Measurements from ENCODE around the gene MYRIP.
"Not testable (repeated sequence)": the region's sequence is repeated elsewhere in the genome, so short reads cannot be mapped to it uniquely, and the experiment has no call there.

MYRIP gene

DNA sequence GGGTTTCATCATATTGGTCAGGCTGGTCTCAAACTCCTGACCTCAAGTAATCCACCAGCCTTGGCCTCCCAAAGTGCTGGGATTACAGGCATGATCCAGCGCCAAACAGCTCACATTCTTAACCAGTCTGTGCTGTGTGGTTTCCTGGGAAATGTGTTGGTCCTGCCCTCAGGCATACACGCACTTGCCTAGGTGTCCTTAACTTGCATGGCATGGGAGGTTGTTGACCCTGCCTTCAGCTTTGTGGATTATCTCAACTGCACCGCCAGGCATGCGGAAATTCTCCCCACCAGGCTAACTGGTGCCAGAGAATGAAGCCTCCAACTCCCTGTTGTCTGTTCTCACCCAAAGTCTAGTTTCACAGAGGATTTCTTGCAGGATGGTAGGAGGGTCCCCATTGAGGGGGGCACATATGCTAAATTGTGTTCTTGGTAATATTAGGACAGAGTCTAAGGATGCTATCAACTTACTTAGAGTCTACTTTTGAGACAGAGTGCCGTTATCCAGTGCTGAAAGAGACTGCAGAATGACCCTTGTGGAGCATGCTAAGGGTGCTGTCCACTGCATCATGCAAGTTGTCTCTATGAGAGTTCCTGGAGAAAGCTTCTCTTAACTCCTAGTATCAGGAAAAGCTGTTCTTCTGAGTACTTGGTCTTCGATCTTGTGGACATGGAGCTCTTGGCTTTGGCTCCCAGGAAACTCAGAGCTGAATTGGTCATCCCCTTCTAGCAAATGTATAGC is 438.5 kb downstream of the MYRIP start:
- no peak for DNase-seq

DNA sequence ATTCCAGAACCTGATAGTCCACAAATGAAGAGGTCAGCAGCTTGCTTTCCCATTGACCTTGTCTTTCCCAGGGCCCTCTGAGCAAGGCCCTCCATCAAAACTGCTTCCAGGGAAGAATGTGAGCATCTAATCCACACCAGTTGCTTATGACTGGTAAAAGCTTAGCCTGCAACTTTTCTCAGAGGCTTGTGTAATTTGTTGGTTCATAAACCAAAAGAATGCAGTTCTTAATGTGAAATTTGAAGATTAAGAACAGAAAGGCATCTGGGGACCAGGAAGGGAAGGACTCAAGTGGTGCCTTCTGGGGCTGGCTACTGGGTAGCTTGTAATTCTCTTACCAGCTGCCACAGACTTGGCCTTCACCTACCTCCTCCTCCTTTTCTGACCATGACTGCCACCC is 439.2 kb downstream of the MYRIP start:
- DNase-seq, result no peak

DNA sequence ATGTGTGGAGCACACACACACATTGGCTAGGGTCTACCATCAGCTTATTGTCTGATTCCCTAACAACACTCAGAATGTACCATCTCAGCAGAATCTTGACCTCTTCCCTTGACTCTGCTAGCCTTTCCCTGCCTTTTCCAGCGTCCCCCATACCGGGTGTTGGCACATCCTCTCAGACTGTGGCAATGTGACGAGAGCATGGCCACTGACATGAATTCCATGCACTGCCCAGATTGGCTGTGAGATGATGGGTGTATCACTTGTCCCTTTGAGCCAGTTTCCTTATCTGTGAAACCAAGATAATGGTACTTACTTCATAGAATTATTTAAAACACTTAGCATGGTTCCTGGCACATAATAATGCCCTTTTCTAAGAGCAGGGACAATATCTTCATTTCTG is 439.8 kb downstream of the MYRIP start:
- no peak for DNase-seq

DNA sequence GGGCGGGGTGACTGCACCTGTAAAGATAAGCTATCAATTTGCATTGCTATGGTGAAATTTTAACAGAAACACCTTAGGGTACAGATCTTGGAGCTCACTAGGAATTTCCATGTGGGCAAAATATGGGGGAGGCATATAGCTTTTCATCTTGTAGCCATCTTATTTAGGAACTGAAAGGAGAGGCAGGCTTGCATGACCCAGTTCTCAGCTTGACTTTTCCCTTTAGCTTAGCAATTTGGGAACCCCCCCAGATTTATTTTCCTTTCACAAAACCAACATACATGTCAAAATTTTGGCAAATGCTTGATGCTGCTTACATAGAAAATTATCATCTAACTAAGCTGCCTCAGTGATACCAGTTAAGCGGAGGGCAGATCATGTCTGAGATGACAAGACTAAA is 445.1 kb downstream of the MYRIP start:
- no peak for DNase-seq

DNA sequence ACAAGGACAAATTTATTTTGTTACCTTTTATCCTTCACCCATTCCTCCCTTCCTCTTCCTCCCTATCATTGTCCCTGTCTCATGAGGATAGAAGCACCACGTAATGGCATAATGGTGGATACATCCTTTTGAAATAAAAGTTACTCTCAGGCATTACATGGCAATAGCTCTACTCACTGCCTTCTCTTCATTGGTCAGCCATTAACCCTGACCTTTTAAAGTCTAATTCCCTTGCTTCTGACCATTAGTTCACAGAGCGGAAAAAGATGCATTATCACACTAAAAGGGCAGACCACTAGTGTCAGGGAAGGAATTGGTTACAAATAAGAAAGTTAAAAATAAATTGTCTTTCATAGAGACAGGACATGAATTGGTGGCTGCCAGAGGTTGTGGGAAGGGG is 445.5 kb downstream of the MYRIP start:
- no peak for DNase-seq

DNA sequence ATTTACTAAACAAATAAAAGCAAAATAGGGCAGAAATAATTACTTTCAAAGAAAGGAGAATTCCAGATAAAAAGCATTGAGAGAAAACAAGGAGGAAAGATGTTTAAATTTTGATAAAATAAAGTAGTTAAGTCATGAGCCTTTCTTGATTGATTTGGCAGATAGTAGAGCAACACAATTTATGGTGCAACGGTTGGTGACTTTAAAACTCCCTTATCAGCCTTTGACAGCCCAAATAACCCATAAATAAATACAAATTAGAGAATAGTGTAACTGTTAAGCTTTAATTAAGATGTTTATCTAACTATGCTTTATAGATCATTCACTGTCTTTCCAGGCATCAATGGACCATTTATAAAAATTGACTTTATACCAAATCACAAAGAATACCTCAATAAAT is 446.1 kb downstream of the MYRIP start:
- DNase-seq, result no peak

DNA sequence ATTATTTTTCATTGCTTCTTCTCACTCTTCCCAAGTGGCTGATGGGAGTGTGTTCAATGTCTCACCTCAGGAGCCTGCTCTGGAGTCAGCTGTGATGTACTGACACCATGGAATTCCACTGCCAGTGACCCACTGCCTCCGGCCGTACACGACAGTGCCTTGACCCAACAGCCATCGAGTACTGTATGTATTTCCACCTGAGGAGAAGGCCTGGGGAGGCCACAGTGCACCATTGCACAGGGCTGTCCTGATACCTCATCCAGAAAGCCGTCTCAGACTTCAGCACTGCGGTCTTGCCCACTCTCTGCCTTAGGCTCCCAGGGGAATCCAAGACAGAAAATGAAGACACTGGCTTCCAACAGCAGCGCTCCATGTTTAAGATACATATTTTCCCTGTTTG is 448.7 kb downstream of the MYRIP start:
- no peak for DNase-seq

DNA sequence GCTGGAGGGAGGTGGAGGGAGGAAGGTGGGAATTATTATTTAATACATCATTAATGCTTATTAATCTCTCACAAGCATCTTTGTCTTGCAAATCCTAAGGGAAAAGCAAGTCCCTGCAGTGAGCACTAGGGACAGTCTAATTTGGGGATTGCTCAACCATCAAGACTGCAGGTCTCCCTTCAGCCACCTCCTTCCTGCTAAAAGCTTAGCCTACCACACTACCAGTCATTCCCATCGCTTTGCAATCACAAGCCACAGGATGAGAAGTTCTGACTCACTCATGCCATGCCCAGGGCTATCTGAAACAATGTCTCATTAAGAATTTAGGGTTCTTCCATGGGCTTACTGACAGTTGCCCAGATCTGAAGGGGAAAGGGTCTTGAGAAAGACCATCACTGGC is 449.1 kb downstream of the MYRIP start:
- DNase-seq, result no peak

DNA sequence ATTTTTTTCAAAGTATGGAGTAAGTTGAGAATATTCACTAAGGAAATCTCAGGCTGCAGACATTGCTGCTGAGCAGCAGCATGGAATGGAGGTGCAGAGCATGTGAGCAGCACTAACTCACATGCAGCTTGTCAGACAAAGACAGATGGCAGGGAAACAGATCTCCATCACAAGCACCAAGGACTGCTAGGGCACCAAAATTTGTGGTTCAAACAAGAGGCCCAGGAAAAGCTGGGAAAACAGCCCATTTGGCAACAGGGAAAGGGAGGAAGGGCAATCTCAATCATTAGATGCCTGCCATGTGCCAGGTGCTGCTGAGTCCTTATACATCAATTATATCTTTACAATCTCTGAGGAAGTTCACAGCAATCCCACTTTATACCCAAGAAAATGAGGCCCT is 452.9 kb downstream of the MYRIP start:
- no peak for DNase-seq

DNA sequence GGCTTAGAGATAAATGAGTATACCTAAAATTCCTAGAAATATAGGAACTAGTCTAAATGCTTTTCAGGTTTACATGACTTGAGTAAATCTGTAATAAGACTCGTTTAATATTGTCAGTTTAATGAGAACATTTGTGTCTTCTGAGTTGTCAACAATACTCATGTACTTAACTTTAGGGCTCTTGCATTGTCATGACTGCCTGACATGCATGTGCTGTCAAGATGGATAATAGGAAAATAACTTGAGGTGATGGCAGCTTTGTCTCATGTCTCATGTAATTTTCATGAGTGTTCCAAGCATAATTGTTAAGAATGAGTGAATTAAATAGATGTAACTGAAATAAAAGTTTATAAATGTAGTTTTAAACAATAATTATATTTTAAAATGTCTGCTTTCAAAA is 455.0 kb downstream of the MYRIP start:
- DNase-seq, result no peak

DNA sequence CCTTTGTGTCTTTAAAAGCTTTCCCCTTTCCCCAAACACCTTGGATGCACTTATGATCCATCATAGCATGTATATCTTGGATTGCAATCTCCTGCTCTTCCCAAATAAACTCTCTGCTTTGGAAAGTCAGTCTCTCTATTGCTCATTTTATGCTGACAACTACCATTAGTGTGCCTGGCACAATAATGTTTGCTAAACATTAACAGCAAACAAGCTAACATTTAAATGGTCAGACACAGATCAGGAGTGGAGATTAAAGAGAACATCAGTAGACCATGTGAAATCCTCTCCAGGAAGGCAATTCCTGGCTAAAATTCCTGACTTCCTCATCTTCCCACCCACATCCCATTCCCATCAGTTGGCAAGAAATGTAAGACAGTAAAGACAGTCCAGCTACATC is 455.8 kb downstream of the MYRIP start:
- no peak for DNase-seq

DNA sequence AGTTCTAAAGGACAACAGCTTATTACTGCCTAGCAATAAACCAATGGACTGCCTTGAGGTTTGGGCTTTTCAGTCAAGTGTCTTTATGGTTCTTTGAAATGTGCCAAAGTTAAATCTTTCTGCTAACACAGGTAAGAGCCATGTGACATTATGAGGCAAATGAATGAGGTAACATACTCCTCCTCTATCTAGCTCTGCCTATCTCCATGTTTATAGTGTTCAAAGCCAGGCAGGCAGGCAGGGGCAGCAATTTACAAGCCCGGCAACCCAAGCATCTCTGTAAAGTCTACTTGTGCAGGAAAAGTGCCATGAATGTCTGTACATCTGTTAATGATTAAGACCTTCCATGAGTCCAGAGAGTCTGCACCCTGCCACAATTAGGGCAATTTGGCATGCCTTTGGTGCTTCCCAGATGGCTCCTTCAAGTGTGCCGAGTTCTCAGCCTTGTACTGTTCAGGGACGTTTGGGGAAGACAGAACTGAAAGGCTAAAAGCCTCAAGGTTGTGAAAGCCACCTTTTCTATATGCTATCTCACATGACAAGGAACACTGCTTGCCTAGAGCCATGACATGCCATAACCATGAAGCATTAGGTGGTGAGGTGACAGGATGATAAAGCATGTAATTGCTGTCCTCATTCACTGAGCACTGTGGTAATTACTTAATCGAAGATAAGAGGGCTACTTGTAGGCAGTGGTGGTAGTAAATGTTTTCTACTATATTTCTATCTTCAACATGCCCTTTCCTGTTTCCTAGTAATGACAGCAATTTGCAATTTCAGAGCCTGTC is 458.7 kb downstream of the MYRIP start:
- DNase-seq, result no peak

DNA sequence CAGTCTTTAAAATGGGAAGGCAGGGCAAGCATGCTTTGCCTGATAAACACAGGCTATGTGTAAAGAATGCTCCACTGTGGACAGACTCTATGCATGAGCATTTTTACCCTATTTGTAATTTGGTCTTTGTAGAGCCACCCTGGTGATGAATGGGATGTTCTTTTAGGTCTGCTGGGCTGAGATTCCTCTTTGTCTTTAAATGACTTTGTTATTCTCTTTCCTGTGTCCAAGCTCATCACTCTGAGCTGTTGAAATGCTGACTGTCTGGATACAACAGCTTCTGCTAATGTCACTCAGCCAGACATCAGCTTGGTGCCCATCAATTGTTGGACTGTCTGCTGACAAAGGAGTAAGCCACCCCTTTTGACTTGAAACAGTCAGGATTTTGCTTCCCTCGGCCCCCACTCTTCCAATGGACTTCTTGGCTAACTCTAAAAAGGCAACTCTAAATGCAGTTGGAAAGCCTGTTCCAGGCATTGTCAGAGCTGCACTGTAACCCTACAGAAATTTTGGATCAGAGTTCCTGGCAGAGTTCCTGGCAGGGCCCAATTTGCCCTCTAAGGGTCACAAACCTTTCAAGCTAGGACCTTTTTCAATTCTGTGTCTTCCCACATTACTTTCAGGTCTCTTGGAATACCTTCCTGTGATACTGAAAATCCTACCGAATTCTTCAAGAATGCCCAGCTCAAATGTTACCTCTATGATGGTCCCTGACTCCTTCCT is 459.6 kb downstream of the MYRIP start:
- DNase-seq, result no peak

DNA sequence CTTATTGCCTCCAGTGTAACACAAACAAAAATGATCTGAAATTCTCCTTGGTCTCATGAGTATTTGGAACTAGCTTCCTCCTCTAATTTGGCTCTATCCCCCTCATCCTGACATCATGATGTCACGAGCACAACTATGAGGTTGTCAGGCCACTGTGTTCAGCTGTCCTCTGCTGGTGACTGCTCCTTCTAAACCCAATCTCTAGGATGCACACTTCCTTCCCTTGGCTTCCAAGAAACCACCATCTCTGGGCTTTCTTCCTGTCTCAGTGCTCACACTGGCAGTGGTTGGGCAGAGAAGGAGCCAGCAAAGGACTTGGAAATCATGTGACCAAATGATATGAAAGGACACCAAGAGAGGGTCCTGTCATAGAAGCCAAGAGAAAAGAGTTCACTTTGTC is 469.4 kb downstream of the MYRIP start:
- no peak for DNase-seq

DNA sequence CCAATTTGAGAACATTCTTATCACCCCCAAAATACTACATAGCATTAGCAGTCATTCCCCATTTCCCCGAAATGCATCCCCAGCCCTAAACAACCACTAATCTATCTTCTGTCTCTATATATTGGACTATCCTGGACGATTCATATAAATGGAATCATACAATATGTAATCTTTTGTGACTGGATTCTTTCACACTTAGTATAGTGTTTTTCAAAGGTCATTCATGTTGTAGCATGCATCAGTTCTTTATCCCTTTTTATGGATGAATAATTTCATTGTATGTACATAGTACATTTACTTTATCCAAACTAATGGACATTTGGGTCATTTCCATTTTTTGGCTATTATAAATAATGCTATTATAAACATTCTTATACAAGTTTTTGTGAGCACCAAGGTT is 472.6 kb downstream of the MYRIP start:
- DNase-seq, result no peak

DNA sequence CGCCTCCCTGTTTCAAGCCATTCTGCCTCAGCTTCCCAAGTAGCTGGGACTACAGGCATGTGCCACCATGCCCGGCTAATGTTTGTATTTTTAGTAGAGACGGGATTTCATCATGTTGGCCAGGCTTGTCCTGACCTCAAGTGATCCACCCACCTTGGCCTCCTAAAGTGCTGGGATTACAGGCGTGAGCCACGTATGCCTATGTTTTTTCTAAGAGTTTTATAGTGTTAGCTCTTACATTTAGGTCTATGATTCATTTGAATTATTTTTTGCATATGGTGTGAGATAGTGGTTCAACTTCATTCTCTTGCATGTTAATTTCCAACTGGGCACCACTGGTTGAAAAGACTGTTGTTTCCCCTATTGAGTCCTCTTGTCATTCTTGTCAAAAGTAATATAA is 473.6 kb downstream of the MYRIP start:
- not testable (repeated sequence) for DNase-seq

DNA sequence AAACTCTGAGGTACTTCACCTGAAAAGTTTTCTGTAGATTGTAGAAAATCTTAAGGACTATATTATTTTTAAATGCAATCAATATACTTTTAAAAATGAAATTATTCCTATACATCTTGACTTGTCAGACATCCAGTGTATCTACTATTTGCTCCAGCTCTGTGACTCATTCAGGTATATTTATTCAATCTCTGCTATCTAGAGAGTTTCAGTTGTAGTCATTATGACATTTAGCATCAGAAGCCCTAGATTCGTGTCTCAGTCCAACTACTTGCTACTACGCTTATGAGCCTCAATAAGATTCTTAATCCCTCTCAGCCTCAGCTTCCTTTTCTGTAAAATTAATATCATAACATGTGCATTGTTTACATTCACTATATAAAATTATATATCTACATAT is 477.8 kb downstream of the MYRIP start:
- DNase-seq, result no peak

DNA sequence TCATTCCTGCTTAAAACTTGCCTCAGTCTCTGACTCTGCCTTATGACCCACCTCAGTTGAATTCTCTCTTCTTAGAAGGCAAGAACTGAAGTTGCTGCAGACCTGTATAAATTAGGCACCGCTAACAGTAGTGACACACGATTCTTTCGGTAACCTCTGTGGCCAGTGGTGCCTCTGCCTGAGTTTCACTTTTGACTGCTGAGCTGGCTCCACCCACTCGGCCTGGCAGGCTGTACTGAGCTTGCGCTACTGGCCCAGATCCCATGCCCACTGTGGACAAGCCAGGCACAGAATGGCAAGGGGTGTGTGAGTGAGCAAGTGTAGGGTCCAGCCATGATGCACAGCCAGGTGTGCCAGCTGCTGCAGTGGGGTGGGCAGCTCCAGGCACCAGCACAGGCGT is 481.0 kb downstream of the MYRIP start:
- no peak for DNase-seq

DNA sequence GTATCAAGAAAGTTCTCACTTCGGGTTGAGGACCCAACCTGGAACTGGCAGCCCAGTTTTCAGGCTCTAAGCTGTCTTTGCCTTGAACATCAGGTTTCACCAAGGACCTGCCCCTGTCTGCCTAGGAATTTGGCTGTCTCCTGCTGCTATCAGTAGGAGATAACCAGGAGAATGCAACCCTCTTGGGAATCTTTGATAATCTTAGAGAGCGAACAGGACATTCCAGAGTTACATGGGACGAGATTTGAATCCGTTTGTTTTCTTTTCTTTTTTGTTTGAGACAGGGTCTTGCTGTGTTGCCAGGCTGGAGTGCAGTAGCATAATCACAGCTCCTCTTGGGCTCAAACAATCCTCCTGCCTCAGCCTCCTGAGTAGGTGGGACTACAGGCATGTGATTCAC is 482.1 kb downstream of the MYRIP start:
- no peak for DNase-seq

DNA sequence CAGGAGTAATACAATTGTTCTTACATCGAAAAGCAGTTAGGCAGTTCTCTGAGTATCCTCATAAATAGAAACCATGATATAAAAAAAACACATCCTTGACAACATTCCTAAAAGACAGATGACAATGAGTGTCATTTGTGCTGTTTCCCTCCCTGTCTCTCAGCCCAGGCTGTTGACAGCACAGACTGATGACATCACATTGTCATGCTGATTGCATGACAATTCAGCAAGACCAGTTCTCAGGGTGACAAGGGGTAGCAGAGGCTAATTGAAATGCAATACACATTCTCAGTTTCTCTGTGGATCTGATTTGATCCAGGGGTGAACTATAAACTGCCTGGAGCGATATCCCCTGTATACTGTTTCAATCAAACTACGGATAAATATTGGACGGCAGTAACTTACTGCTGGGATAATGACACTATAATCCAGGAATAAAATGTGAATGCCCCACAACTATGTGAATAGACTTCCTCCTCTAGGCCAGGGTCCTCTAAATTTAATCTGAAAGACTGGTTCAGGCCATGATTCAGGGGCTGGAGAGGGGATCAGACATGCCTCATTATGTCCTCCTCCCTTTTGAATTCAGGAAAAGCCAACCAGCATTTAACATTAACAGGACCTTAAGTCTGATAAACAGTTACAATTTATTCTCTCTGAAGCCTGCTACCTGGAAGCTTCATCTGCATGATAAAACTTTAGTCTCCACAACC is 483.4 kb downstream of the MYRIP start:
- no peak for DNase-seq

DNA sequence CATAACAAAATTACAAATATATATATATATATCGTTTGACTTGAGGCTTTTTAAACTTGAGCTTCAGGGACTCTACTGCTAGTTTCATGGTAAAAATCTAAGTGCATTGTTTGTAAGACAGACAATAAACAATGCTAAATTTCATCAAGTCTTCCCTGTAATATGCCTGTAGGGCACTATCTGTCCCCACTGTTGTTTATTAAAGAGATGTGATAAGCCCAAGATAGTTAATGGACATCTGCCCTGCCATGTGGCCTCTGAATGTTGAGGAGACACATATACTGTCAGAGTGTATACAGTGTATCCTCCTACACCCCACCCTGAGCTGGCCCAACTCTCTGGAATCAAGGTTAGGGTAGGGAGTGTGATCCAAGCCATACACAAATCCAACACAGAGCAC is 485.0 kb downstream of the MYRIP start:
- no peak for DNase-seq

DNA sequence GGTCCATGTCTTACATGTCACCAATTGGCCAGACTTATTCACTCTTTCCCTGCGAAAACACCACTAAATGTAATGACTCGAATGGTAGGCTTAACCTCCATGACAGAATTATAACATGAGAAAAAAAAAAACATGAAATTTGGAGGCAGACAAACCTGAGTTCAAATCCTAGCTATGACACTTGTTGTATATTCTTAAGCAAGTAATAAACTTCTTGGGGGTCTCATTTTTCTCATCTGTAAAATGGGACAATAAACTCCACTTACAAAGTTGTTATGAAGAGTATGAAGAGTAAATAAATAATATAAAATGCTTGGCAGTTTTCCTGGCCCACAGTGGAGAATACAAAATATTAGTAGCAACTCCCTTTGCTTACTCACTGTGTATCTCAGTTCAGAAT is 488.7 kb downstream of the MYRIP start:
- no peak for DNase-seq

DNA sequence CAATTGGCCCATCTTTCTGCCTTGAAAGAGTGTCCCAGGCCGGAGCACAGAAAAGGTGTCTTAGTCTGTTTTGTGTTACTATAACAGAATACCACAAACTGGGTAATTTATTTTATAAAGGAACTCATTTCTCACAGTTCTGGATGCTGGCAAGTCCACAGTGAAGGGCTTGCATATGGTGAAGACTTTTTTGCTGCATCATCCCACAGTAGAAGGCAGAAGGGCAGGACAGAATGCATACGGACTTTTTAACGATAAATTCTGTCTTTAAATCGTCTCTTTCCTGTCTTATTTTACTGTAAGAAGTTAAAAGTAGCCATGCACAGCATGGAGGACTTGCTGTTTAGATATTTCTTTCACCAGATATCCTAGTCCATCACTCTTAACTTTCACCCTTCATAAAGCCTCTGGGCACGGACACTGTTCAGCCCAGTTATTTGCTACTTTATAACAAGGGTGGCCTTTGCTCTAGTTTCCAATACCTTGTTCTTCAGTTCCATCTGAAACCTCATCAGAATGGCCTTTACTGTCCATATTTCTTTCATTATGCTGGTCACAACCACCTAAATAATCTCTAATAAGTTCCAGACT is 489.8 kb downstream of the MYRIP start:
- DNase-seq, result no peak
